ENCODE measurements around the gene PCED1A. TPM values are rescaled to one million over a fixed set of nuclear protein-coding genes. Genes with fewer than 3 reads are reported as not detected.

The PCED1A gene, protein sequence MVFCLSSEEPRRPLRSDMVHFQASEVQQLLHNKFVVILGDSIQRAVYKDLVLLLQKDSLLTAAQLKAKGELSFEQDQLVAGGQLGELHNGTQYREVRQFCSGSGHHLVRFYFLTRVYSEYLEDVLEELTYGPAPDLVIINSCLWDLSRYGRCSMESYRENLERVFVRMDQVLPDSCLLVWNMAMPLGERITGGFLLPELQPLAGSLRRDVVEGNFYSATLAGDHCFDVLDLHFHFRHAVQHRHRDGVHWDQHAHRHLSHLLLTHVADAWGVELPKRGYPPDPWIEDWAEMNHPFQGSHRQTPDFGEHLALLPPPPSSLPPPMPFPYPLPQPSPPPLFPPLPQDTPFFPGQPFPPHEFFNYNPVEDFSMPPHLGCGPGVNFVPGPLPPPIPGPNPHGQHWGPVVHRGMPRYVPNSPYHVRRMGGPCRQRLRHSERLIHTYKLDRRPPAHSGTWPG
- 10 to 100 TPM; 33.9 to 34.3 TPM for total RNA-seq

DNA sequence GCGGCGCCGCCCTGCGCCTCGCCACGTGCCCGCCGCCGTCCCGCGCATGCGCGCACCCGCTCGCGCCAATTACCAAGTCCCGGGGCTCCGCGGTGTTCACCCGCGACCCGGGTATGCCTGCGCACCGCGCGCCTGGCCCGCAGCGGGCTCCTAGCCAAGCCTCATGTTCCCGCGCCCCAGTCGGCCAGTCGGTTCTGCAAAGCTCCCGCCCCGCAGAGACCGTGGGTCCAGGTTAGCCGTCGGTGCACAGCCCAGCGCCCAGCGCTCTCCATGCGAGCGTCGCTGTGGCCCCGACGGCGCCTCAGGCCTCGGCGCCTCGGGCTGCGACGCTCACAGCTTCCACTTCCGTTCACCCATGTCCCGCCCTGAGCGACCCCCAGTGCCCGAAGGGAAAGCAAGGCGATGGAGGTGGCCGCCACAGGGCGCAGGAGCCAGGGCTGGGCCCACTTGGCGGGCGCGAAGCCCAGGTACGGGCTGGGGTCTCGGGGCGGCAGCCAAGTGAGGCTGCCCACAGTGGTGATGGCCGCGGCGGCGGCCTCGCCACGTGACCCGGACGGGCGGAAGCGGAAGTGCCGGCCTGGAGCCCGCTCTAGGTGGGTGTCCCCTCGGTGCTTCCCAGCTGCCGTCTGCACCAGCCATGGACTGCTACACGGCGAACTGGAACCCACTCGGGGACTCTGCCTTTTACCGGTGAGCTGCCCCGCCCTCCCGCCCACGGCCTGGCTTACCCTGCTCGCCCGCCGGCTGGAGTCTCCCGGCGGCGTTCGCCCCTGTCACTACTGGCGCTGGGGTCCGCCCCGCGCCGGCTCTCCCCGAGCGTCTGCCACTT is at the start of gene PCED1A, which contains the start of gene VPS16:
PCED1A (minus strand) TSS at position 518 of the 829 bp plus-strand sequence. CDS start 743 bp downstream, outside the sequence.
VPS16 (plus strand) TSS at position 608 of the 829 bp plus-strand sequence; CDS start at position 638, 30 bp downstream.
- TF ChIP-seq, protein P1, sequence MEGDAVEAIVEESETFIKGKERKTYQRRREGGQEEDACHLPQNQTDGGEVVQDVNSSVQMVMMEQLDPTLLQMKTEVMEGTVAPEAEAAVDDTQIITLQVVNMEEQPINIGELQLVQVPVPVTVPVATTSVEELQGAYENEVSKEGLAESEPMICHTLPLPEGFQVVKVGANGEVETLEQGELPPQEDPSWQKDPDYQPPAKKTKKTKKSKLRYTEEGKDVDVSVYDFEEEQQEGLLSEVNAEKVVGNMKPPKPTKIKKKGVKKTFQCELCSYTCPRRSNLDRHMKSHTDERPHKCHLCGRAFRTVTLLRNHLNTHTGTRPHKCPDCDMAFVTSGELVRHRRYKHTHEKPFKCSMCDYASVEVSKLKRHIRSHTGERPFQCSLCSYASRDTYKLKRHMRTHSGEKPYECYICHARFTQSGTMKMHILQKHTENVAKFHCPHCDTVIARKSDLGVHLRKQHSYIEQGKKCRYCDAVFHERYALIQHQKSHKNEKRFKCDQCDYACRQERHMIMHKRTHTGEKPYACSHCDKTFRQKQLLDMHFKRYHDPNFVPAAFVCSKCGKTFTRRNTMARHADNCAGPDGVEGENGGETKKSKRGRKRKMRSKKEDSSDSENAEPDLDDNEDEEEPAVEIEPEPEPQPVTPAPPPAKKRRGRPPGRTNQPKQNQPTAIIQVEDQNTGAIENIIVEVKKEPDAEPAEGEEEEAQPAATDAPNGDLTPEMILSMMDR (IDR thresholded peaks at IDR 0.05), result no peak
- H3K27ac Mint-ChIP-seq, result peak within 1 kb of the TSS; percentile 88
- H3K27me3 Mint-ChIP-seq, result no peaks in the 10 kb centered on the region
- ChIA-PET CTCF (interaction anchor here (2.0 kb wide), 1 partner anchor 26 kb away, joined by 6 read pairs; no protein-coding TSS in a partner anchor), POLR2A (interaction anchor here (0.6 to 3.0 kb wide), 15 partner anchors 9 to 332 kb away, joined by 3 to 10 read pairs (median 4); partner anchors contain the start of genes CPXM1, NOP56 and PTPRA)
- no peaks in the 10 kb centered on the region for H3K9me3 Mint-ChIP-seq
- peak; percentile 91 for DNase-seq
- intact Hi-C loops (cut with micrococcal nuclease), result no loop called here
- peaks cover 36% of the 10 kb centered on the region for H3K4me1 Mint-ChIP-seq (ENCODE audit: low read depth)
- H3K36me3 Mint-ChIP-seq (ENCODE audit: low read depth), result peaks cover 22% of the 10 kb centered on the region
- H3K4me3 Mint-ChIP-seq, result peak within 1 kb of the TSS; percentile 83
- ATAC-seq, result peak; percentile 98

GRCh38 chr20:2889797-2890196 is 49.3 kb upstream of the PCED1A start:
- intact Hi-C loops (cut with micrococcal nuclease), result no loop called here
- TF ChIP-seq, protein P1 (IDR thresholded peaks at IDR 0.05), result no peak
- Mint-ChIP-seq H3K27ac (peak overlapping the region; percentile 18), H3K4me1 (ENCODE audit: low read depth) (peaks cover 50% of the 10 kb centered on the region), H3K9me3 (no peaks in the 10 kb centered on the region), H3K36me3 (ENCODE audit: low read depth) (peaks cover 21% of the 10 kb centered on the region), H3K4me3 (no peak overlapping the region), H3K27me3 (no peaks in the 10 kb centered on the region)
- ATAC-seq (no peak), DNase-seq (no peak)
- POLR2A ChIA-PET, result interaction anchor here (0.8 kb wide), 1 partner anchor 25 kb away, joined by 3 read pairs; no protein-coding TSS in a partner anchor
- CTCF ChIA-PET, result interaction anchor here (1.4 kb wide), 1 partner anchor 24 kb away, joined by 4 read pairs; no protein-coding TSS in a partner anchor

GRCh38 chr20:2889209-2889608 is 48.8 kb upstream of the PCED1A start:
- Mint-ChIP-seq H3K4me1 (ENCODE audit: low read depth) (peaks cover 54% of the 10 kb centered on the region), H3K4me3 (no peak overlapping the region), H3K27ac (no peak overlapping the region), H3K36me3 (ENCODE audit: low read depth) (peaks cover 21% of the 10 kb centered on the region), H3K27me3 (no peaks in the 10 kb centered on the region), H3K9me3 (no peaks in the 10 kb centered on the region)
- ATAC-seq, result no peak
- ChIA-PET POLR2A (interaction anchor here (1.5 kb wide), 1 partner anchor 10 kb away, joined by 3 read pairs; no protein-coding TSS in a partner anchor), CTCF (interaction anchor here (1.1 to 1.4 kb wide), 3 partner anchors 18 to 122 kb away, joined by 3 to 4 read pairs (median 3); no protein-coding TSS in a partner anchor)
- no peak for DNase-seq
- intact Hi-C loops (cut with micrococcal nuclease), result no loop called here
- TF ChIP-seq, protein P1 (IDR thresholded peaks at IDR 0.05), result no peak

DNA sequence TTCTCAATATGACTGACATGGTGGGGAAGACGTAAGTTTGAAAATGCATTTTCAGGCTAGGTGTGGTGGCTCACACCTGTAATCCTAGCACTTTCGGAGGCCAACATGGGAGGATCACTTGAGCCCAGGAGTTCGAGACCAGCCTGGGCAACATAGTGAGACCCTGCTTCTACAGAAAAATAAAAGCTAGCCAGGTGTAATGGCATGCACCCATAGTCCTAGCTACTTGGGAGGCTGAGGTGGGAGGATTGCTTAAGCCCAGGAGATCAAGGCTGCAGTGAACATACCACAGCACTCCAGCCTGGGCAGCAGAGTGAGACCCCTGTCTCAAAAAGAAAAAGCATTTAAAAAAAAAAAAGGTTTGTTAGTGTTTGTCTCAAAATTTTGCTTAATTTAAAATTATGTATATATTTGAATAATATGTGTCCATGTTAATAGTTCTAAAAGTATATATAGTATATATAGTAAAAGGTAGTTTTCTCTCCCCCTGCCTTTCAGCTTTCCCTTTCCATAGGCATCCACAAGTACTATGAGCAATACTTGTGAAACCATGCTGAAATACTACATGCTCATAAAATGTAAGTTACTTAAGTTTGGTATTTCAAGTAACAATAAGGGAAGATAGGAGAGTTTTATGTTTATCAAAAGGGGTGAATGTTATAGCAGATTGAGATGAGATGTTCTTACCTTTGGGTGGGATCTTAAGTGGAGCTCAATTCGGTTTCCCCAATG is 47.9 kb upstream of the PCED1A start:
- H3K36me3 Mint-ChIP-seq (ENCODE audit: low read depth), result peaks cover 23% of the 10 kb centered on the region
- ATAC-seq, result no peak
- no peak overlapping the region for H3K4me3 Mint-ChIP-seq
- no peaks in the 10 kb centered on the region for H3K9me3 Mint-ChIP-seq
- no peaks in the 10 kb centered on the region for H3K27me3 Mint-ChIP-seq
- peaks cover 60% of the 10 kb centered on the region for H3K4me1 Mint-ChIP-seq (ENCODE audit: low read depth)
- TF ChIP-seq, protein P1 (IDR thresholded peaks at IDR 0.05), result no peak
- DNase-seq, result no peak
- ChIA-PET CTCF (interaction anchor here (0.6 to 1.4 kb wide), 5 partner anchors 9 to 165 kb away, joined by 3 to 4 read pairs (median 3); no protein-coding TSS in a partner anchor), POLR2A (interaction anchor here (0.8 to 1.5 kb wide), 4 partner anchors 9 to 98 kb away, joined by 3 read pairs; no protein-coding TSS in a partner anchor)
- intact Hi-C loops (cut with micrococcal nuclease), result no loop called here
- no peak overlapping the region for H3K27ac Mint-ChIP-seq

Measured in activated CD8-positive, alpha-beta T cell treated with anti-CD3 and anti-CD28 coated beads for 36 hours (primary cell).